ENCODE measurements around the gene TTC1.

DNA sequence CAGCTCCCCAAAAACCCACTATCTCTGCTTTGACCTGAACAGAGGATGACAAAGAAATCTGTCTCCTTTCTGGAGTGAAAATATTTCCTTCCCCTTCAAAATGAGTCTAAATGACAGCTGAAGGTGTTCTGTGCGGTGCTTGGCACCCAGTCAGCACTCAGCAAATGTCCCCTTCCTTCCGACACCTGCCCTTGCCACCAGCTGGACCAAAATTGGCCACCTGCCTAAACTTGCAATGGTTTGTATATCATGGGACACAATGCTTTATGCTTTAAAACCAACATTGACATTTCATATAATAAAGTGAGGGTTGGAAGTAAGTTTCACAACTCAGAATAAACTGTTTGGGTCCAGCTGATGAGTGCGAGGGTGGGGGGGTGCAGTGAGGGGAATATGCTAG, 7.5 kb upstream of the TTC1 start:
- TF ChIP-seq, protein P1, sequence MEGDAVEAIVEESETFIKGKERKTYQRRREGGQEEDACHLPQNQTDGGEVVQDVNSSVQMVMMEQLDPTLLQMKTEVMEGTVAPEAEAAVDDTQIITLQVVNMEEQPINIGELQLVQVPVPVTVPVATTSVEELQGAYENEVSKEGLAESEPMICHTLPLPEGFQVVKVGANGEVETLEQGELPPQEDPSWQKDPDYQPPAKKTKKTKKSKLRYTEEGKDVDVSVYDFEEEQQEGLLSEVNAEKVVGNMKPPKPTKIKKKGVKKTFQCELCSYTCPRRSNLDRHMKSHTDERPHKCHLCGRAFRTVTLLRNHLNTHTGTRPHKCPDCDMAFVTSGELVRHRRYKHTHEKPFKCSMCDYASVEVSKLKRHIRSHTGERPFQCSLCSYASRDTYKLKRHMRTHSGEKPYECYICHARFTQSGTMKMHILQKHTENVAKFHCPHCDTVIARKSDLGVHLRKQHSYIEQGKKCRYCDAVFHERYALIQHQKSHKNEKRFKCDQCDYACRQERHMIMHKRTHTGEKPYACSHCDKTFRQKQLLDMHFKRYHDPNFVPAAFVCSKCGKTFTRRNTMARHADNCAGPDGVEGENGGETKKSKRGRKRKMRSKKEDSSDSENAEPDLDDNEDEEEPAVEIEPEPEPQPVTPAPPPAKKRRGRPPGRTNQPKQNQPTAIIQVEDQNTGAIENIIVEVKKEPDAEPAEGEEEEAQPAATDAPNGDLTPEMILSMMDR (IDR thresholded peaks at IDR 0.05) = no peak
- TF ChIP-seq POLR2A (IDR thresholded peaks at IDR 0.05) = no peak

All from heart left ventricle (tissue), 13 donors.